K562 (cell line): ENCODE data around the gene SIRT7. TPM values are rescaled to one million over a fixed set of nuclear protein-coding genes. Genes with fewer than 3 reads are reported as not detected.

Experiments used
- BRCA1 ChIP-seq, 2 experiments: fragments of 450-650 bp in 1 of 2; sonication (generic) in 1 of 2; formaldehyde crosslinking in 1 of 2; IDR thresholded peaks; 2 replicates each; pipeline versions ENCODE4 v1.5.0 to v1.6.1; 2017 to 2020; ENCODE audit warnings: mild to moderate bottlenecking in 1 of 2, missing genetic modification reagents in 1 of 2
- DDX20 ChIP-seq: fragments of 450-650 bp; IDR thresholded peaks from 2 replicates; pipeline ENCODE4 v1.6.1; 2016; ENCODE audit warnings: missing genetic modification characterization, low read depth, mild to moderate bottlenecking, missing compliant biosample characterization, moderate library complexity
- EP400 ChIP-seq: fragments of 450-650 bp; IDR thresholded peaks from 2 replicates; pipeline ENCODE4 v1.6.1; 2017; ENCODE audit warnings: antibody characterized with exemption, mild to moderate bottlenecking, moderate library complexity
- EZH2 ChIP-seq: IDR thresholded peaks from 2 replicates; pipeline ENCODE4 v1.6.1; 2012; ENCODE audit warnings: low read depth, mild to moderate bottlenecking, inconsistent platforms, low read length, borderline replicate concordance
- MAFG ChIP-seq: fragments of 450-650 bp; conservative IDR thresholded peaks from 2 replicates; pipeline ENCODE4 v1.6.1; 2016; ENCODE audit warnings: missing genetic modification characterization, missing compliant biosample characterization
- NFRKB ChIP-seq: fragments of 450-650 bp; IDR thresholded peaks from 2 replicates; pipeline ENCODE4 v1.6.1; 2016; ENCODE audit warnings: low read depth
- NUFIP1 ChIP-seq: fragments of 450-650 bp; IDR thresholded peaks from 2 replicates; pipeline ENCODE4 v1.6.1; 2018; ENCODE audit not compliant: partially characterized antibody
- PHF21A ChIP-seq: fragments of 450-650 bp; IDR thresholded peaks from 2 replicates; pipeline ENCODE4 v1.6.1; 2017; ENCODE audit warnings: low read depth, borderline replicate concordance
- SNIP1 ChIP-seq: fragments of 450-650 bp; IDR thresholded peaks from 2 replicates; pipeline ENCODE4 v1.7.1; 2017; ENCODE audit warnings: low read depth, mild to moderate bottlenecking
- ZNF23 ChIP-seq: fragments of 250-450 bp; sonication (Bioruptor Pico); IDR thresholded peaks from 2 replicates; pipeline ENCODE4 v1.4.0; 2020; ENCODE audit warnings: mild to moderate bottlenecking
- ZNF24 ChIP-seq: fragments of 450-650 bp; IDR thresholded peaks from 2 replicates; pipeline ENCODE4 v1.6.1; 2016
- ZNF408 ChIP-seq: fragments of 250-450 bp; sonication (Bioruptor Pico); IDR thresholded peaks from 2 replicates; pipeline ENCODE4 v1.4.0; 2020; ENCODE audit warnings: low read depth, mild to moderate bottlenecking, moderate library complexity
- ZNF79 ChIP-seq: fragments of 250-450 bp; sonication (Bioruptor Pico); IDR thresholded peaks from 2 replicates; pipeline ENCODE4 v1.4.0; 2020; ENCODE audit warnings: low read depth, mild to moderate bottlenecking, moderate library complexity
- polyA plus RNA-seq, 8 experiments: library from polyadenylated mRNA; depleted of rRNA in 4 of 8; stranded (reverse) in 5 of 8; unstranded in 3 of 8; fragments of >200 nt; fragmentation: Nextera tagmentation in 2 of 8; fragmentation: Illumina TruSeq in 1 of 8; extraction: Ambion mirVana in 2 of 8; extraction: Trizol in 1 of 8; gene quantifications; 2 replicates each; pipeline versions ENCODE4 v1.2.1 to v1.2.3, GENCODE V29; 2011 to 2014; ENCODE audit warnings: inconsistent platforms in 1 of 8, missing spikeins in 1 of 8
- total RNA-seq, 7 experiments: library from RNA; depleted of rRNA in 6 of 7; stranded (reverse); fragments of >200 nt in 6 of 7; fragmentation: Illumina TruSeq in 2 of 7; extraction: Trizol in 2 of 7; gene quantifications; 2 replicates each; pipeline versions ENCODE4 v1.2.1 to v1.2.3, GENCODE V29; 2011 to 2021; ENCODE audit warnings: low replicate concordance in 1 of 7
- TF ChIP-seq, protein P1 (sequence below), 3 experiments: fragments of 200-800 bp in 1 of 3; sonication (Bioruptor generic) in 1 of 3; sonication (generic) in 1 of 3; formaldehyde crosslinking in 1 of 3; IDR thresholded peaks; 2 replicates each; pipeline versions ENCODE4 v1.6.1 to v1.8.0; 2016 to 2022; ENCODE audit warnings: mild to moderate bottlenecking in 2 of 3, missing compliant biosample characterization in 2 of 3, missing genetic modification characterization in 2 of 3, missing genetic modification reagents in 1 of 3
- TF ChIP-seq, protein P2 (sequence below): fragments of 250-450 bp; sonication (Bioruptor Pico); IDR thresholded peaks from 2 replicates; pipeline ENCODE4 v1.5.0; 2022; ENCODE audit warnings: mild to moderate bottlenecking
- TF ChIP-seq, protein P3 (sequence below): sonication (generic); formaldehyde crosslinking; IDR thresholded peaks from 2 replicates; pipeline ENCODE4 v1.8.1; 2023; ENCODE audit warnings: mild to moderate bottlenecking, missing genetic modification reagents
- TF ChIP-seq, protein P4 (sequence below): sonication (generic); formaldehyde crosslinking; IDR thresholded peaks from 2 replicates; pipeline ENCODE4 v1.8.1; 2022; ENCODE audit warnings: missing genetic modification reagents
- TF ChIP-seq, protein P5 (sequence below): fragments of 250-450 bp; sonication (Bioruptor Pico); IDR thresholded peaks from 2 replicates; pipeline ENCODE4 v1.4.0; 2020; ENCODE audit warnings: mild to moderate bottlenecking
- TF ChIP-seq, protein P6 (sequence below): sonication (generic); IDR thresholded peaks from 2 replicates; pipeline ENCODE4 v1.6.1; 2016

Gene SIRT7
- total and polyA plus RNA-seq, 9 of the 15 experiments (the other 6 are each of a cell fraction or from before 2014, with no cell fraction given): 1.6 to 54.8 (median 20.3) TPM

DNA sequence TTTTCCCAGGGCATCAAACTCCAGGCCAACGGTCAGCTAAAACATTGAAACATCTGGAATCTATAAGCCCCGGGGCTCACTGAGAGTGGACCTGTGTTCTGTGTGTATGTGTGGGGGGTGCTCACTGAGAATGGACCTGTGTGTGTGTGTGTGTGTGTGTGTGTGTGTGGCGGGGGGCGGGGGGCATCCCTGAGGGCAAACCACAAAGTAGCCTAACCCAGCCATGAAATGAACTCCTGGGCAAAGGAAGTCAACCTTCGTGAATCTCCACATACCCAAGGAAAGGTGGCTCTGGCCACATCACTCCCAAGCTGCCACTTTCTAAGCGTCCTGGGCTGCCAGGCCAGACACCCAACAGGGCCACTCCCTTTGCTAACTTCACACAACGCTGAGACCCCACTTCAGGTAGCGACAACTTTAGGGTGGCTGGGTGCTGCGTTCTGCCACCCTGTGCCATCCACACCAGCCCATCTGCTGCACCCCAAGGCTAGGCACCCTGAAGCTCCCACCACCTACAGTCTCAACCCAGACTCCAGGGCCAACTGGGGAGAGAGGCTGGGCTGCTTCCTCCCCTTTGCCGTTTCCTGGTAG is 8.0 kb upstream of the SIRT7 start (continued):
- no peak for TF ChIP-seq MAFG
- TF ChIP-seq, protein P1, sequence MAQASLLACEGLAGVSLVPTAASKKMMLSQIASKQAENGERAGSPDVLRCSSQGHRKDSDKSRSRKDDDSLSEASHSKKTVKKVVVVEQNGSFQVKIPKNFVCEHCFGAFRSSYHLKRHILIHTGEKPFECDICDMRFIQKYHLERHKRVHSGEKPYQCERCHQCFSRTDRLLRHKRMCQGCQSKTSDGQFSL (CRISPR knock-in tag; IDR thresholded peaks at IDR 0.05): peak; percentile 51; the same call in 1 of the 2 replicates
- TF ChIP-seq, protein P1 (tag; IDR thresholded peaks at IDR 0.05): no peak
- TF ChIP-seq ZNF24: no peak
- no peak for TF ChIP-seq ZNF23 (CRISPR knock-in tag)
- no peak for TF ChIP-seq EP400
- TF ChIP-seq, protein P2, sequence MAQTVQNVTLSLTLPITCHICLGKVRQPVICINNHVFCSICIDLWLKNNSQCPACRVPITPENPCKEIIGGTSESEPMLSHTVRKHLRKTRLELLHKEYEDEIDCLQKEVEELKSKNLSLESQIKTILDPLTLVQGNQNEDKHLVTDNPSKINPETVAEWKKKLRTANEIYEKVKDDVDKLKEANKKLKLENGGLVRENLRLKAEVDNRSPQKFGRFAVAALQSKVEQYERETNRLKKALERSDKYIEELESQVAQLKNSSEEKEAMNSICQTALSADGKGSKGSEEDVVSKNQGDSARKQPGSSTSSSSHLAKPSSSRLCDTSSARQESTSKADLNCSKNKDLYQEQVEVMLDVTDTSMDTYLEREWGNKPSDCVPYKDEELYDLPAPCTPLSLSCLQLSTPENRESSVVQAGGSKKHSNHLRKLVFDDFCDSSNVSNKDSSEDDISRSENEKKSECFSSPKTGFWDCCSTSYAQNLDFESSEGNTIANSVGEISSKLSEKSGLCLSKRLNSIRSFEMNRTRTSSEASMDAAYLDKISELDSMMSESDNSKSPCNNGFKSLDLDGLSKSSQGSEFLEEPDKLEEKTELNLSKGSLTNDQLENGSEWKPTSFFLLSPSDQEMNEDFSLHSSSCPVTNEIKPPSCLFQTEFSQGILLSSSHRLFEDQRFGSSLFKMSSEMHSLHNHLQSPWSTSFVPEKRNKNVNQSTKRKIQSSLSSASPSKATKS (CRISPR knock-in tag): no peak
- TF ChIP-seq, protein P3, sequence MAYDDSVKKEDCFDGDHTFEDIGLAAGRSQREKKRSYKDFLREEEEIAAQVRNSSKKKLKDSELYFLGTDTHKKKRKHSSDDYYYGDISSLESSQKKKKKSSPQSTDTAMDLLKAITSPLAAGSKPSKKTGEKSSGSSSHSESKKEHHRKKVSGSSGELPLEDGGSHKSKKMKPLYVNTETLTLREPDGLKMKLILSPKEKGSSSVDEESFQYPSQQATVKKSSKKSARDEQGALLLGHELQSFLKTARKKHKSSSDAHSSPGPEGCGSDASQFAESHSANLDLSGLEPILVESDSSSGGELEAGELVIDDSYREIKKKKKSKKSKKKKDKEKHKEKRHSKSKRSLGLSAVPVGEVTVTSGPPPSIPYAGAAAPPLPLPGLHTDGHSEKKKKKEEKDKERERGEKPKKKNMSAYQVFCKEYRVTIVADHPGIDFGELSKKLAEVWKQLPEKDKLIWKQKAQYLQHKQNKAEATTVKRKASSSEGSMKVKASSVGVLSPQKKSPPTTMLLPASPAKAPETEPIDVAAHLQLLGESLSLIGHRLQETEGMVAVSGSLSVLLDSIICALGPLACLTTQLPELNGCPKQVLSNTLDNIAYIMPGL (CRISPR knock-in tag): no peak
- no peak for TF ChIP-seq DDX20 (tag)
- TF ChIP-seq EZH2: no peak
- TF ChIP-seq SNIP1: no peak
- TF ChIP-seq PHF21A: no peak
- TF ChIP-seq, protein P4, sequence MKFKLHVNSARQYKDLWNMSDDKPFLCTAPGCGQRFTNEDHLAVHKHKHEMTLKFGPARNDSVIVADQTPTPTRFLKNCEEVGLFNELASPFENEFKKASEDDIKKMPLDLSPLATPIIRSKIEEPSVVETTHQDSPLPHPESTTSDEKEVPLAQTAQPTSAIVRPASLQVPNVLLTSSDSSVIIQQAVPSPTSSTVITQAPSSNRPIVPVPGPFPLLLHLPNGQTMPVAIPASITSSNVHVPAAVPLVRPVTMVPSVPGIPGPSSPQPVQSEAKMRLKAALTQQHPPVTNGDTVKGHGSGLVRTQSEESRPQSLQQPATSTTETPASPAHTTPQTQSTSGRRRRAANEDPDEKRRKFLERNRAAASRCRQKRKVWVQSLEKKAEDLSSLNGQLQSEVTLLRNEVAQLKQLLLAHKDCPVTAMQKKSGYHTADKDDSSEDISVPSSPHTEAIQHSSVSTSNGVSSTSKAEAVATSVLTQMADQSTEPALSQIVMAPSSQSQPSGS (CRISPR knock-in tag): no peak
- TF ChIP-seq, protein P5, sequence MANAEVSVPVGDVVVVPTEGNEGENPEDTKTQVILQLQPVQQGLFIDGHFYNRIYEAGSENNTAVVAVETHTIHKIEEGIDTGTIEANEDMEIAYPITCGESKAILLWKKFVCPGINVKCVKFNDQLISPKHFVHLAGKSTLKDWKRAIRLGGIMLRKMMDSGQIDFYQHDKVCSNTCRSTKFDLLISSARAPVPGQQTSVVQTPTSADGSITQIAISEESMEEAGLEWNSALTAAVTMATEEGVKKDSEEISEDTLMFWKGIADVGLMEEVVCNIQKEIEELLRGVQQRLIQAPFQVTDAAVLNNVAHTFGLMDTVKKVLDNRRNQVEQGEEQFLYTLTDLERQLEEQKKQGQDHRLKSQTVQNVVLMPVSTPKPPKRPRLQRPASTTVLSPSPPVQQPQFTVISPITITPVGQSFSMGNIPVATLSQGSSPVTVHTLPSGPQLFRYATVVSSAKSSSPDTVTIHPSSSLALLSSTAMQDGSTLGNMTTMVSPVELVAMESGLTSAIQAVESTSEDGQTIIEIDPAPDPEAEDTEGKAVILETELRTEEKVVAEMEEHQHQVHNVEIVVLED (CRISPR knock-in tag): no peak
- TF ChIP-seq, protein P6, sequence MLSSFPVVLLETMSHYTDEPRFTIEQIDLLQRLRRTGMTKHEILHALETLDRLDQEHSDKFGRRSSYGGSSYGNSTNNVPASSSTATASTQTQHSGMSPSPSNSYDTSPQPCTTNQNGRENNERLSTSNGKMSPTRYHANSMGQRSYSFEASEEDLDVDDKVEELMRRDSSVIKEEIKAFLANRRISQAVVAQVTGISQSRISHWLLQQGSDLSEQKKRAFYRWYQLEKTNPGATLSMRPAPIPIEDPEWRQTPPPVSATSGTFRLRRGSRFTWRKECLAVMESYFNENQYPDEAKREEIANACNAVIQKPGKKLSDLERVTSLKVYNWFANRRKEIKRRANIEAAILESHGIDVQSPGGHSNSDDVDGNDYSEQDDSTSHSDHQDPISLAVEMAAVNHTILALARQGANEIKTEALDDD: no peak
- no peak for TF ChIP-seq ZNF79 (CRISPR knock-in tag)
- no peak for TF ChIP-seq NUFIP1
- no peak for TF ChIP-seq ZNF408 (CRISPR knock-in tag)
- TF ChIP-seq BRCA1 (IDR thresholded peaks at IDR 0.05): no peak
- 0 out of 2 replicates have a peak, but pooled peaks have one; percentile 45 for TF ChIP-seq BRCA1 (CRISPR knock-in tag; IDR thresholded peaks at IDR 0.05)
- TF ChIP-seq NFRKB: no peak
